Activated T-cell treated with anti-CD3 and anti-CD28 coated beads, Interleukin-2, amount 50 U/mL, for 24 hours (primary cell): Measurements from ENCODE around the gene TRIOBP.
"Not testable (repeated sequence)": the region's sequence is repeated elsewhere in the genome, so short reads cannot be mapped to it uniquely, and the experiment has no call there.

Source experiments
- DNase-seq: peaks from one replicate; pipeline ENCODE4 v3.0.0-alpha.2; 2020
- H3K27ac Mint-ChIP-seq: 2 replicates; pipeline ENCODE4 v1.8.0; 2020; ENCODE audit warnings: mild to moderate bottlenecking, mixed read lengths
- H3K27me3 Mint-ChIP-seq: 2 replicates; pipeline ENCODE4 v1.8.0; 2020; ENCODE audit warnings: mixed read lengths
- H3K36me3 Mint-ChIP-seq: 2 replicates; pipeline ENCODE4 v1.8.0; 2020; ENCODE audit warnings: low read depth, mixed read lengths
- H3K4me1 Mint-ChIP-seq: 2 replicates; pipeline ENCODE4 v1.8.0; 2020; ENCODE audit warnings: low read depth, mixed read lengths
- H3K4me3 Mint-ChIP-seq: 2 replicates; pipeline ENCODE4 v1.8.0; 2020; ENCODE audit warnings: mild to moderate bottlenecking, moderate library complexity, mixed read lengths
- H3K9me3 Mint-ChIP-seq: 2 replicates; pipeline ENCODE4 v1.8.0; 2020; ENCODE audit warnings: mixed read lengths

Gene TRIOBP

DNA sequence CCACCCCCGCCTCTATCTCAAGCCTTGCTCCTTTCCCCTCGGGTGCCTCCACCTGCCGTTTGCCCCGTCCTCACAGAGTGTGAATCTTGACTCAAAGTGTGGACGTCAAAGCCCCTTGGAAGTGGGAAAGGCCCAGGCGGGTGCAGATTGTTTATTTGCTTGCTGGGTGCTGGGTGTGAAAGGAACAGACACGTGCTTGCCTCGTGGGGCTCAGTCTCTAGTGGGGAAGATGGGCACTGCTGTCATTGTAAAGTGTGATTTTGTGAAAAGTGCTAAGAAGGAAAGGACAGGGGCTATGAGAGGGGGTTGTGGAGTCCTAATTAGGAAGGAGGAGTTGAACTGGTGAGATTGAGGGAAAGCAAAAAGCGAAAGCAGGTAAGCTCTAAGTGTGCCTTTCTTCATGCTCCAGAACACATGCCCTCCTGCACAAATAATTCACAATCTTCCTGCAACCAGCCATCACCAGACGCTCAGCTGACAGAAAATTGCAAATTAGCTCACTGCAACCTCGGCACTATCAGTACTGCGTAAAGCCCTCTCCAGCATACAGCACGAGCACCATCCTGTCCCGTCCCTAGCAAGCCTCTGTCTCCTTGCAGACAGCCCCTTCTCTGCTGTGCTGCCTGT is 101.1 kb downstream of the TRIOBP start:
- Mint-ChIP-seq H3K27me3 (peaks cover 11% of the 10 kb centered on the region), H3K36me3 (no peaks in the 10 kb centered on the region)
- DNase-seq: no peak

DNA sequence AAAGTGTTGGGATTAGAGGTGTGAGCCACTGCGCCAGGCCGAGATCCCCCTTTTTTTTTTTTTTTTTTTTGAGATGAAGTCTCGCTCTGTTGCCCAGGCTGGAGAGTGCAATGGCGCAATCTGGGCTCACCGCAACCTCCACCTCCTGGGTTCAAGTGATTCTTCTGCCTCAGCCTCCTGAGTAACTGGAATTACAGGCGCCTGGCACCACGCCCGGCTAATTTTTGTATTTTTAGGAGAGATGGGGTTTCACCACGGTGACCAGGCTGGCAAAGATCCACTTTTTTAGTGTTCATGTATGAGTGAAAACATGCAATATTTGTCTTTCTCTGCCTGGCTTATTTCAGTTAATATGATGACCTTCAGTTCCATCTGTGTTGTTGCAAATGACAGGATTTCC is 103.1 kb downstream of the TRIOBP start:
- not testable (repeated sequence) for H3K4me3 Mint-ChIP-seq, H3K36me3 Mint-ChIP-seq, DNase-seq, H3K27ac Mint-ChIP-seq, H3K9me3 Mint-ChIP-seq
- Mint-ChIP-seq H3K4me1 (peaks cover 17% of the 10 kb centered on the region), H3K27me3 (peaks cover 25% of the 10 kb centered on the region)

More for the DNA sequence above, 101.1 kb downstream of the TRIOBP start:
- Mint-ChIP-seq H3K9me3 (no peaks in the 10 kb centered on the region), H3K4me3 (no peak overlapping the region), H3K27ac (no peak overlapping the region), H3K4me1 (peaks cover 6% of the 10 kb centered on the region)

DNA sequence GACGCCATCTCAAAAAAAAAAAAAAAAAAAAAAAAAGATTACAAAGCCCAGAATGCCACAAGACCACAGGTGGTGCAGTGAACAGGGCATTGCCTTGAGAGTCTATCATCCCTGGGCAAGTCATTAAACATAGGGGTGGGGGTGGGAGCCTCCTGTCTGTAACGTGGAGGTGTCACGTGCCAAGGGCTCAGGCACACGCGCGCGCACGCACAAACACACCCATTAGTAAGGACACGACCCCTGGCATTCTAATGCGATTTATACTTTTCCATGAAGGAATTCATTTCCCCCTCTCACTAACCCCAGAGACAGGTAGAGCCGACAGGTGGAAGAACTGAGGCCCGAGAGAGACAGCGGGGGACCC is 105.1 kb downstream of the TRIOBP start:
- H3K36me3 Mint-ChIP-seq: no peaks in the 10 kb centered on the region
- H3K9me3 Mint-ChIP-seq: no peaks in the 10 kb centered on the region
- peaks cover 31% of the 10 kb centered on the region for H3K4me1 Mint-ChIP-seq
- peaks cover 43% of the 10 kb centered on the region for H3K27me3 Mint-ChIP-seq
- peak overlapping the region; percentile 57 for H3K4me3 Mint-ChIP-seq
- DNase-seq: no peak
- H3K27ac Mint-ChIP-seq: no peak overlapping the region

DNA sequence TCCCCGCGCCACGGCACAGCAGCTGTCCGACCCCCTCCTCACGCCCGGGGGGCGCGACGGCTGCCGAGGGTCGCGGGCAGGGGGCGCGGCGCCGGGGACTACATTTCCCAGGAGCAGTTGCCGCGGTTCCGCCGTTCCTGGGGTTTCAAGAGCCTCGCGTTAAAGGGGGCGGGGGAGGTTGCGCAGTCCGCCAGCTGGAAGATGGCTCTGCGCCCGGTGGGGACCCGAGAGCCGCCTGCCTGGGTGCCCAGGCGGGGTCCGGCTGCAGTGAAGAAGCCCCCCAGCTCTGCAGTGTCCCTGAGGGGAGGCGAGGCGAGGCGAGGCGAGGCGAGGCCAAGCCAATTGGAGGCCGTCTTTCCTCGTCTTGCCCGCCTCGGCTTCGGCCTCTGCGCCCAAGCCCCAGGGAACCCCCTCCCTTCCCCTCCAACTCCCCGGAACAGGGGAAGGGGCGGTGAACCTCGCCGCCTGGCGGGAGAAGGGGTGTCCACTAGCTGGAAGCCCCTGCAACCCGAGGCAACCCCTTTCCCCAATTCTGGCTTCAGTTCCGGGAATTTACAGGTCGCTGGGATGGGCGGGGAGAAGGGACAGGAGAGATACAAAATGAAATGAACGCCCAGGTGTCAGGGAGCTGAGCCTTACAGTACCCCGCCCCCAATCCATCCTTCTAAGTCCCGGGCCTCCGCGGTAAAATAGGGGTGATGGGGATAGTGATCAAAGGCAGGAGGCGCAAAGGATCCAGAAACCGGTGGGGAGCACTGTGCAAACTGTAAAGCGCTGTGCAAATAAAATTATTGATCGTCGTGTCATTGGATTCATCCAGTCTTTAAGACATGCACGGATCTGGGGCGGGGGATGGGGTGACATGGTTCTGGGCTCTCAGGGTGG is 105.7 kb downstream of the TRIOBP start:
- peaks cover 49% of the 10 kb centered on the region for H3K27me3 Mint-ChIP-seq
- no peak overlapping the region for H3K27ac Mint-ChIP-seq
- no peaks in the 10 kb centered on the region for H3K9me3 Mint-ChIP-seq
- H3K4me1 Mint-ChIP-seq: peaks cover 36% of the 10 kb centered on the region
- peak overlapping the region; percentile 56 for H3K4me3 Mint-ChIP-seq
- DNase-seq: peak; percentile 52
- no peaks in the 10 kb centered on the region for H3K36me3 Mint-ChIP-seq

DNA sequence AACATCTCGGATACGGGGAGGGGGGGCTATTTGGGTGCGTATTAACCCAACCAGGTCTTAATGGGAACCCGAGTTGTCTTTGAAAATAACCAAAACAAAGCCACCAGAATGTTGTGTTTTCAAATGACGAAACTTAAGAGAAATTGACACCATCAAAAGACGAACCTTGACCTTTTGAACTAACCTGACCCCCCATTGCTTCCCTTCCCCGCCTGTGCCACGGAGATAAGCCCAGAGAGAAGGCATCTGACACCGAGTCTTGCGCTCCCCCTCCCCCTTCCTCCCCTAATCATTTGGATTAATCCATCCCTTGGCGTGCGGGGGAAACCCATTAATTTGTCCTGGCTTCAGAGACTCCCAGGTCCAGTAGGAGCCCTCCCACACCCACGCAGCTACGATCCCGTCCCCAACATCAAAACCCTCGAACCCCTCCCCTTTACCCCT is 106.4 kb downstream of the TRIOBP start:
- no peaks in the 10 kb centered on the region for H3K36me3 Mint-ChIP-seq
- H3K27me3 Mint-ChIP-seq: peaks cover 56% of the 10 kb centered on the region
- H3K9me3 Mint-ChIP-seq: no peaks in the 10 kb centered on the region
- DNase-seq: no peak
- peak overlapping the region; percentile 56 for H3K4me3 Mint-ChIP-seq
- peaks cover 40% of the 10 kb centered on the region for H3K4me1 Mint-ChIP-seq
- H3K27ac Mint-ChIP-seq: no peak overlapping the region

DNA sequence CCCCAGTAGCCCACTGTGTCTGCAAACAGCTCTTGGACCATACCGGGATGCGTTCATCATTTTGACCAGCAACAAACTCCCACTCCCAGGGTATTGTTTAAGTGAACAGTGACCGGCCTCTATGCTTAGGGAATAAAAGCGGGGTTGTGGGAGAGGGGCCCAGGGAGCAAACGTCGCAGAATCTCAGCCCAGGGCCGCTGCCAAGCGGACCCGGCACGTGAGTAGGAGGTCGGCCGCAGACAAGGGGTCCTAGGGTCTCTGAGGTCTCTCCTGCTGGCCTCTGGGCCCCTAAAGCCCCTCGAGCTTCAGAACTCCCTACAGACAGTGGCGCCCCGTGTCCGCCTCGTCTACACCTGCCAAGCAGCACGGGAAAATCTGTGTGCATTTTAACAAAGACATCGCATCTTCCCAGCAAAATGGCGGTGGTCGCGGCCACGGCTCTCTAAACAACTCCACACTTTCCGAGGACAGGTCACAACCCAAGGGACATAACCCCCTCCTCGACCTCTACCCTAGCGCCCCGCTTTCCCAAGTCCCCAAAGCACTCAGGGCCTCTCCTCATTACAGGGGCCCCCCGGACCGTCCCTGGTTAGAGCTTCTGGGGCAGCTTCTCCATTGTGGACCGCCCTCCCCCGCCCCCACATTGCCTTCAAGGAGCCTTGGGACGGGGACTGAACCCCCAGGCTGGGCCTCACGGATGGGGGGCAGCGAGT is 106.9 kb downstream of the TRIOBP start:
- DNase-seq: no peak
- H3K4me3 Mint-ChIP-seq: peak overlapping the region; percentile 49
- H3K9me3 Mint-ChIP-seq: no peaks in the 10 kb centered on the region
- H3K36me3 Mint-ChIP-seq: no peaks in the 10 kb centered on the region
- H3K27ac Mint-ChIP-seq: no peak overlapping the region
- peaks cover 62% of the 10 kb centered on the region for H3K27me3 Mint-ChIP-seq
- peaks cover 44% of the 10 kb centered on the region for H3K4me1 Mint-ChIP-seq

DNA sequence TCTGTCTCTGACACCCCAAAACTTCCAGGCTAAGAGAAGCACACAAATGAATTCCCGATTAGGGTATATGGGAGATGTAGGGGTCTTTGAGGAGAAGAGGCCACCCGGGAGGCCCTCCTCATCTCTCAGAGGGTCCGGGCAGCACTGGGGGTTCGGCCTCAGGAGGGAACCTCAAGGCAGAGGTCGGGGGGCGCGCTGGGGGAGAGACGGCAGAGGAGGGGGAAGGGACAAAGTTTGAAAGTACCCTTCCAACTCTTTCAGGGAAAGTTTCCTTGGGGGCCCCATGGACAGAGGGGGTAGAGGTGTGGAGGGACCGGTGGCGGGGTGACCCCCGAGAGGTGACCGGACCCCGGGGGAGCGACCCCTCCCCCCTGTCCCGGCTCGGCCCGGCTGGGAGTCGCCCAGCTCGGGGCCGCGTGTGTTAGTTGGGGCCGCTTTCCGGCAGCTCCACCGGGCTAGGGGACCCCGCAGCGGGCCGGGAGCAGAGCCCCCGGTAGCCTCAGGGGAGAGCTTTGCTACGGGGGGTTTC is 107.6 kb downstream of the TRIOBP start:
- H3K36me3 Mint-ChIP-seq: no peaks in the 10 kb centered on the region
- no peak overlapping the region for H3K27ac Mint-ChIP-seq
- peaks cover 44% of the 10 kb centered on the region for H3K4me1 Mint-ChIP-seq
- no peaks in the 10 kb centered on the region for H3K9me3 Mint-ChIP-seq
- H3K27me3 Mint-ChIP-seq: peaks cover 68% of the 10 kb centered on the region
- H3K4me3 Mint-ChIP-seq: peak overlapping the region; percentile 49
- DNase-seq: no peak

DNA sequence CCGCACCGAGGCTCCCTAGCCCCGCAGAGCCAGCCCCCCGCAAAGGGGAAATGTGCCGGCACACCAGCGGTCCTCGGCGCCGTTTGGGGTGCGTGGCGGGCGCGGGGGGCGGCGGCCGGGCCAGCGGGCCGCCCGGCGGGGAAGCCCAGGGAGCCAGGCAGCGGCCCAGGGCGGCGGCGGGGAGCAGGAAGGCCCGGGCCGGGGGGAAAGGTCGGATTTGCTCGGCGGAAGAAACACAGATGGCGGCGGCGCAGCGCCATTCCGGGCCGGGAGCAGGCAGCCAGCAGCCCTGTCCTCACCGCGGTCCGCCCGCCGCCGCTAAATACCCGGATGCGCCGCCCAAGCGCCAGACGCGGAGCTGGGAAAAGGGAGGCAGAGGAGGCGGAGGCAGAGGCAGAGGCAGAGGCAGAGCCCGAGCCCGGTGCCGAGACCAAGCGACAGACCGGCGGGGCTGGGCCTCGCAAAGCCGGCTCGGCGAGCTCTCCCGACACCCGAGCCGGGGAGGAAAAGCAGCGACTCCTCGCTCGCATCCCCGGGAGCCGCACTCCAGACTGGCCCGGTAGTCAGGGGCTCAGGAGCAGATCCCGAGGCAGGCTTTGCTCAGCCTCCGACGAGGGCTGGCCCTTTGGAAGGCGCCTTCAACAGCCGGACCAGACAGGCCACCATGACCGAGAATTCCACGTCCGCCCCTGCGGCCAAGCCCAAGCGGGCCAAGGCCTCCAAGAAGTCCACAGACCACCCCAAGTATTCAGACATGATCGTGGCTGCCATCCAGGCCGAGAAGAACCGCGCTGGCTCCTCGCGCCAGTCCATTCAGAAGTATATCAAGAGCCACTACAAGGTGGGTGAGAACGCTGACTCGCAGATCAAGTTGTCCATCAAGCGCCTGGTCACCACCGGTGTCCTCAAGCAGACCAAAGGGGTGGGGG is 108.3 kb downstream of the TRIOBP start:
- Mint-ChIP-seq H3K4me1 (peaks cover 44% of the 10 kb centered on the region), H3K36me3 (no peaks in the 10 kb centered on the region), H3K4me3 (peak overlapping the region; percentile 62), H3K27ac (peak overlapping the region; percentile 52), H3K9me3 (no peaks in the 10 kb centered on the region), H3K27me3 (peaks cover 75% of the 10 kb centered on the region)
- DNase-seq: peak; percentile 84

DNA sequence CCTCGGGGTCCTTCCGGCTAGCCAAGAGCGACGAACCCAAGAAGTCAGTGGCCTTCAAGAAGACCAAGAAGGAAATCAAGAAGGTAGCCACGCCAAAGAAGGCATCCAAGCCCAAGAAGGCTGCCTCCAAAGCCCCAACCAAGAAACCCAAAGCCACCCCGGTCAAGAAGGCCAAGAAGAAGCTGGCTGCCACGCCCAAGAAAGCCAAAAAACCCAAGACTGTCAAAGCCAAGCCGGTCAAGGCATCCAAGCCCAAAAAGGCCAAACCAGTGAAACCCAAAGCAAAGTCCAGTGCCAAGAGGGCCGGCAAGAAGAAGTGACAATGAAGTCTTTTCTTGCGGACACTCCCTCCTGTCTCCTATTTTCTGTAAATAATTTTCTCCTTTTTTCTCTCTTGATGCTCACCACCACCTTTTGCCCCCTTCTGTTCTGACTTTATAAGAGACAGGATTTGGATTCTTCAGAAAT is 109.0 kb downstream of the TRIOBP start:
- no peaks in the 10 kb centered on the region for H3K9me3 Mint-ChIP-seq
- H3K27me3 Mint-ChIP-seq: peaks cover 74% of the 10 kb centered on the region
- no peaks in the 10 kb centered on the region for H3K36me3 Mint-ChIP-seq
- peak overlapping the region; percentile 62 for H3K4me3 Mint-ChIP-seq
- DNase-seq: no peak
- H3K4me1 Mint-ChIP-seq: peaks cover 44% of the 10 kb centered on the region
- H3K27ac Mint-ChIP-seq: no peak overlapping the region

DNA sequence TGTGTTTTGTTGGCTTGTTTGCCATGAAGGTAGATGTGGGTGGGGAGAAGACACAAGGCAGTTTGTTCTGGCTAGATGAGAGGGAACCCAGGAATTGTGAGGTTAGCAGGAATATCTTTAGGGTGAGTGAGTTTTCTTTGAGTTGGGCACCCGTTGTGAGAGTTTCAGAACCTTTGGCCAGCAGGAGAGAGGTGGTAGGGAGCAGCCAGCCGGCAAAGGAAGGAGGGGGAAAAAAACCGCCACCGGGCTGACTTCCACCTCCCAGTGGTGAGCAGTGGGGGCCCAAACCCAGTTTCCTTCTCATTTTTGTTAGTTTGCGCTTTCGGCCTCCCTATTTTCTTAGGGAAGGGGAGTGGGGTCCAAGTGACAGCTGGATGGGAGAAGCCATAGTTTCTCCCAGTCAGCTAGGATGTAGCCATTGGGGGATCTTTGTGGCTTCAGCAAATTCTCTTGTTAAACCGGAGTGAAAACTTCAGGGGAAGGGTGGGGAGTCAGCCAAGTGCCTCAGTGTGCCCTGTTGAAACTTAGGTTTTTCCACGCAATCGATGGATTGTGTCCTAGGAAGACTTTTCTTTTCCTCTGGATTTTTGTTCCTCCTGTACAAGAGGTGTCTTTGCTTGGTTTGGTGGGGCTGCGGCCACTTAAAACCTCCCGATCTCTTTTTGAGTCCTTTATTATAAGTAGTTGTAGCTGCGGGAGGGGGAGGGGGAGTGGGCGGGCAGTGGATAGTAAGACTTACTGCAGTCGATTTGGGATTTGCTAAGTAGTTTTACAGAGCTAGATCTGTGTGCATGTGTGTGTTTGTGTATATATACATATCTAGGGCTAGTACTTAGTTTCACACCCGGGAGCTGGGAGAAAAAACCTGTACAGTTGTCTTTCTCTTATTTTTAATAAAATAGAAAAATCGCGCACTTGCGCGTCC is 109.8 kb downstream of the TRIOBP start:
- peaks cover 79% of the 10 kb centered on the region for H3K27me3 Mint-ChIP-seq
- H3K27ac Mint-ChIP-seq: no peak overlapping the region
- peak overlapping the region; percentile 79 for H3K4me3 Mint-ChIP-seq
- H3K9me3 Mint-ChIP-seq: no peaks in the 10 kb centered on the region
- DNase-seq: no peak
- H3K36me3 Mint-ChIP-seq: no peaks in the 10 kb centered on the region
- peaks cover 44% of the 10 kb centered on the region for H3K4me1 Mint-ChIP-seq

DNA sequence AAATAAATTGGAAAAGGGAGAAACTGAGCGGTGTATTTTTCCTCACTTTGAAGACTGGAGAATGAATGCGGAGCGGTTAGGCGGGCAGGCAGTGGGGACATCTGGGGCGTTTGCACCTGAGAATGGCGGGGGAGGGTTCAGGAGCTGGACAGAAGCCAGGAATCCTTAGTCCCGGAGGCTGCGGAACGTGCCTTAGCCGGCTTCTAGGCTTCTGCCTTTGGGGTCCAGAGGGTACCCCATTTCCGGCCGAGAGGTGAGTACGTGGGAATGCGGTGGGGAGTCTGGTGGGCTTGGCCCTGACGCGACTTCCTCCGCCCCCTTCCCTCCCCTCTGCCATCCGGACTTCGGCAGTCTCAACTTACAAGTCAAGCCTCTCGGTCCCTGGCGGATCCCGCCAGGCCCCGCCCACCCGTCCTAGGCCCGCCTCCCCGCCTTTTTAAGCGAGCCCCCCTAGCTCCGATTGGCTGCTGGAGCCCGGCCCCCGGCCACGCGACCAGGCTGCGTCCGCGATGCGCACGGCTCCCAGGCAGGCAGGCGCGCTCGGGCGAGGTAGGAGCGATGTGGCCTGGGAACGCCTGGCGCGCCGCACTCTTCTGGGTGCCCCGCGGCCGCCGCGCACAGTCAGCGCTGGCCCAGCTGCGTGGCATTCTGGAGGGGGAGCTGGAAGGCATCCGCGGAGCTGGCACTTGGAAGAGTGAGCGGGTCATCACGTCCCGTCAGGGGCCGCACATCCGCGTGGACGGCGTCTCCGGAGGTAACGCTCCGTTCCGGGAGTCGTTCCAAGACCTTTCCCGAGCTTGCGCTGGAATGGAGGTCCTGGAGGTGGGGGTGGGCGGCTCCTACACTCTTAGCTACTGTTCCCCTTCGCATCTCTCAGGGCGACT is 110.8 kb downstream of the TRIOBP start, which contains the start of gene GCAT:
Gene GCAT, plus strand, starts transcription at position 525 of the 884 bp plus-strand sequence. Its CDS starts 34 bp downstream, at position 559.
- H3K27me3 Mint-ChIP-seq: peaks cover 83% of the 10 kb centered on the region
- DNase-seq: peak; percentile 91
- no peaks in the 10 kb centered on the region for H3K9me3 Mint-ChIP-seq
- peaks cover 41% of the 10 kb centered on the region for H3K4me1 Mint-ChIP-seq
- no peaks in the 10 kb centered on the region for H3K36me3 Mint-ChIP-seq
- no peak within 1 kb of the TSS for H3K27ac Mint-ChIP-seq
- H3K4me3 Mint-ChIP-seq: peak within 1 kb of the TSS; percentile 79

DNA sequence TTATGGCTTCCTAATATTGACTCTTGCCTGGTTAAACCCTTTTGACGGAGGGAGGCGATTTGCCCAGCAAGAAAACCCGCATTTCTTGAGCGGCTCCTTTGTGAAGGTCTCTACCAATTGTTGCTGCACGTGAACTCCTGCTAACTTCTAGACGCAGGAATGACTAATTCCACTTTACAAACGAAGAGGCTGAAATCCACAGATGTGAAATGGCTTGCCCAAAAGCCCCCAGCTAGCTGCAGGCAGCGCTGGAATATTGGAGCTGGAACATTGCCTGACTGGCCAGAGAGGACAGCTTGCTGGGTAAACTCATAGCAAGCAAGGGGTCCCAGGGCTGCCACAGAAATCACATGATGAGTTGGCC is 111.4 kb downstream of the TRIOBP start:
- H3K9me3 Mint-ChIP-seq: no peaks in the 10 kb centered on the region
- peak overlapping the region; percentile 79 for H3K4me3 Mint-ChIP-seq
- H3K27me3 Mint-ChIP-seq: peaks cover 80% of the 10 kb centered on the region
- no peak overlapping the region for H3K27ac Mint-ChIP-seq
- peaks cover 35% of the 10 kb centered on the region for H3K4me1 Mint-ChIP-seq
- H3K36me3 Mint-ChIP-seq: no peaks in the 10 kb centered on the region
- no peak for DNase-seq
